GM19438 (cell line): Measurements from ENCODE around the gene MLLT1.
"Not testable (repeated sequence)": the region's sequence is repeated elsewhere in the genome, so short reads cannot be mapped to it uniquely, and the experiment has no call there.

Source experiments
- ATAC-seq: cut with Tn5 transposase; IDR thresholded peaks from one replicate; pipeline ENCODE4 v1.9.1; 2021; ENCODE audit warnings: low read depth; ENCODE audit not compliant: unreplicated experiment

Gene MLLT1

GRCh38 chr19:6279931-6280591, at the start of gene MLLT1:
Gene MLLT1, minus strand, starts transcription at chr19:6279975. Its CDS starts 191 bp downstream, at chr19:6279784.
- ATAC-seq, result peak; percentile 87

- no peak for ATAC-seq
Observed at GRCh38 chr19:6326815-6327214, 47.0 kb upstream of the MLLT1 start.

GRCh38 chr19:6325614-6326013, 45.8 kb upstream of the MLLT1 start:
- ATAC-seq, result no peak

- no peak for ATAC-seq
Observed at GRCh38 chr19:6324757-6325156, 45.0 kb upstream of the MLLT1 start.

GRCh38 chr19:6322284-6322683, 42.5 kb upstream of the MLLT1 start:
- ATAC-seq, result no peak

GRCh38 chr19:6319376-6319775, 39.6 kb upstream of the MLLT1 start:
- ATAC-seq, result no peak

- ATAC-seq, result no peak
Observed at GRCh38 chr19:6318772-6319171, 39.0 kb upstream of the MLLT1 start.

GRCh38 chr19:6315646-6316045, 35.9 kb upstream of the MLLT1 start:
- not testable (repeated sequence) for ATAC-seq

GRCh38 chr19:6313398-6313969, 33.7 kb upstream of the MLLT1 start:
- no peak for ATAC-seq

GRCh38 chr19:6312018-6312417, 32.2 kb upstream of the MLLT1 start:
- no peak for ATAC-seq

- no peak for ATAC-seq
Observed at GRCh38 chr19:6298413-6298812, 18.6 kb upstream of the MLLT1 start.

- ATAC-seq, result no peak
Observed at GRCh38 chr19:6297202-6297601, 17.4 kb upstream of the MLLT1 start.

- ATAC-seq, result no peak
Observed at GRCh38 chr19:6292006-6292405, 12.2 kb upstream of the MLLT1 start.

GRCh38 chr19:6288737-6289136, 9.0 kb upstream of the MLLT1 start:
- no peak for ATAC-seq

- ATAC-seq, result no peak
Observed at GRCh38 chr19:6287269-6287885, 7.6 kb upstream of the MLLT1 start.

- no peak for ATAC-seq
Observed at GRCh38 chr19:6286676-6287075, 6.9 kb upstream of the MLLT1 start.

GRCh38 chr19:6282393-6282792, 2.6 kb upstream of the MLLT1 start:
- not testable (repeated sequence) for ATAC-seq

- ATAC-seq, result peak; percentile 31
Observed at GRCh38 chr19:6279620-6279930, 200 bp downstream of the MLLT1 start.

GRCh38 chr19:6278740-6279619, 795 bp downstream of the MLLT1 start:
- no peak for ATAC-seq

- ATAC-seq, result no peak
Observed at GRCh38 chr19:6278051-6278450, 1.7 kb downstream of the MLLT1 start.

- no peak for ATAC-seq
Observed at GRCh38 chr19:6276447-6276846, 3.3 kb downstream of the MLLT1 start.
